A549 (cell line): ENCODE data around the gene FAM216B.

Experiments
- CHD2 ChIP-seq: fragments of 150-350 bp; IDR thresholded peaks from 2 replicates; pipeline ENCODE4 v1.6.1; 2014; ENCODE audit warnings: low read length; ENCODE audit not compliant: partially characterized antibody
- EP300 ChIP-seq, 2 experiments: fragments of >200 bp; sonication (Bioruptor Twin); formaldehyde crosslinking; IDR thresholded peaks; 2 replicates in 1 of 2; 3 replicates in 1 of 2; pipeline ENCODE4 v1.6.1; 2016 to 2017
- JUN ChIP-seq, 2 experiments: fragments of >200 bp; sonication (Bioruptor Twin); formaldehyde crosslinking; IDR thresholded peaks; 2 replicates in 1 of 2; 3 replicates in 1 of 2; pipeline ENCODE4 v1.6.1; 2016 to 2017
- POLR2A ChIP-seq: IDR thresholded peaks from 2 replicates; pipeline ENCODE4 v1.6.1; 2012; ENCODE audit warnings: mild to moderate bottlenecking, low read length
- TF ChIP-seq, protein P1 (sequence below): IDR thresholded peaks from 2 replicates; pipeline ENCODE4 v1.6.1; 2012

DNA sequence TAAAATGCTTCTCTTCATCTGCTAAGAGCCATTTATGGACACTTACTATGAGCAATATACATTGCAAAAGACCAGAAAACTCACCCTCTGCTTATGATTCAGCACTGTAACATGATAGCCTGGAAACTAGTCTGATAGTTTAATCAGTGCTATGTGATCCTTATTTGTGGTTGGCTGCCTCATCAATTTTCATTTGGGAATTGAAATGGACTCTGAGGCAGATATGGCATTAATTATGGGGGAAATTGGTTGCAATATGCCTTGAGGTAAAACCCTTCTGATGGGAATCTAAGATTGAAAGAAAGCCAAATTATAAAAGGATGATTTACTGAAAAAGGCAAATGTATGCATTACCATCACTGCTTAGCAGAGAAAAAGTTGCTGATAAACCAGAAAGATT lies 33.5 kb downstream of the FAM216B start:
- TF ChIP-seq POLR2A = no peak
- TF ChIP-seq EP300 (IDR thresholded peaks at IDR 0.05) = no peak
- TF ChIP-seq JUN (IDR thresholded peaks at IDR 0.05) = no peak
- TF ChIP-seq, protein P1, sequence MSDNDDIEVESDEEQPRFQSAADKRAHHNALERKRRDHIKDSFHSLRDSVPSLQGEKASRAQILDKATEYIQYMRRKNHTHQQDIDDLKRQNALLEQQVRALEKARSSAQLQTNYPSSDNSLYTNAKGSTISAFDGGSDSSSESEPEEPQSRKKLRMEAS = no peak
- no peak for TF ChIP-seq CHD2
